HUES48 (cell line): Measurements from ENCODE around the gene TCHP.
"Not testable (repeated sequence)": the region's sequence is repeated elsewhere in the genome, so short reads cannot be mapped to it uniquely, and the experiment has no call there.

Source experiments
- H3K27ac ChIP-seq: one replicate; pipeline ENCODE4 v1.7.0; 2013; ENCODE audit warnings: low read depth, low read length, inconsistent platforms
- H3K27me3 ChIP-seq: 2 replicates; pipeline ENCODE4 v1.6.1; 2013; ENCODE audit warnings: mild to moderate bottlenecking, low read length; ENCODE audit not compliant: control insufficient read depth, insufficient read depth
- H3K36me3 ChIP-seq: 2 replicates; pipeline ENCODE4 v1.6.1; 2013; ENCODE audit warnings: low read length; ENCODE audit not compliant: control insufficient read depth, insufficient read depth
- H3K4me1 ChIP-seq: 2 replicates; pipeline ENCODE4 v1.6.1; 2013; ENCODE audit warnings: mild to moderate bottlenecking, low read length; ENCODE audit not compliant: control insufficient read depth, insufficient read depth
- H3K4me3 ChIP-seq: 2 replicates; pipeline ENCODE4 v1.5.1; 2013; ENCODE audit warnings: mild to moderate bottlenecking, low read depth, low read length
- H3K9ac ChIP-seq: 2 replicates; pipeline ENCODE4 v1.6.1; 2013; ENCODE audit warnings: mild to moderate bottlenecking, low read depth, low read length, moderate library complexity
- H3K9me3 ChIP-seq: 2 replicates; pipeline ENCODE4 v1.6.1; 2013; ENCODE audit warnings: low read length; ENCODE audit not compliant: control insufficient read depth, insufficient read depth

TCHP gene

GRCh38 chr12:109893261-109893995, 6.6 kb upstream of the TCHP start:
- no peak overlapping the region for H3K27ac ChIP-seq
- no peaks in the 10 kb centered on the region for H3K36me3 ChIP-seq

GRCh38 chr12:109894939-109895338, 5.1 kb upstream of the TCHP start:
- peaks cover 62% of the 10 kb centered on the region for H3K27me3 ChIP-seq
- no peaks in the 10 kb centered on the region for H3K36me3 ChIP-seq
- H3K9me3 ChIP-seq = no peaks in the 10 kb centered on the region
- no peaks in the 10 kb centered on the region for H3K4me1 ChIP-seq
- no peak overlapping the region for H3K27ac ChIP-seq
- H3K9ac ChIP-seq = no peak overlapping the region
- no peak overlapping the region for H3K4me3 ChIP-seq

More at GRCh38 chr12:109893261-109893995, 6.6 kb upstream of the TCHP start:
- H3K9me3 ChIP-seq = no peaks in the 10 kb centered on the region
- peaks cover 47% of the 10 kb centered on the region for H3K27me3 ChIP-seq
- no peak overlapping the region for H3K9ac ChIP-seq
- 0 out of 2 replicates have a peak, but pooled peaks cover 5% of the 10 kb centered on the region for H3K4me1 ChIP-seq
- H3K4me3 ChIP-seq = no peak overlapping the region

GRCh38 chr12:109896188-109896587, 3.9 kb upstream of the TCHP start:
- Histone ChIP-seq H3K27me3 (peaks cover 72% of the 10 kb centered on the region), H3K4me3 (no peak overlapping the region)

GRCh38 chr12:109897029-109897428, 3.0 kb upstream of the TCHP start:
- Histone ChIP-seq H3K27me3 (peaks cover 79% of the 10 kb centered on the region), H3K9ac (no peak overlapping the region), H3K36me3 (no peaks in the 10 kb centered on the region), H3K4me3 (no peak overlapping the region), H3K4me1 (peaks cover 15% of the 10 kb centered on the region), H3K9me3 (no peaks in the 10 kb centered on the region), H3K27ac (no peak overlapping the region)

More at GRCh38 chr12:109896188-109896587, 3.9 kb upstream of the TCHP start:
- no peaks in the 10 kb centered on the region for H3K36me3 ChIP-seq
- no peak overlapping the region for H3K27ac ChIP-seq
- no peaks in the 10 kb centered on the region for H3K9me3 ChIP-seq
- no peak overlapping the region for H3K9ac ChIP-seq
- H3K4me1 ChIP-seq = peaks cover 7% of the 10 kb centered on the region

- Histone ChIP-seq H3K27me3 (peaks cover 88% of the 10 kb centered on the region), H3K4me1 (peaks cover 15% of the 10 kb centered on the region)
- not testable (repeated sequence) for H3K27ac ChIP-seq, H3K9ac ChIP-seq, H3K9me3 ChIP-seq, H3K36me3 ChIP-seq, H3K4me3 ChIP-seq
These were observed 729 bp upstream of the TCHP start for GRCh38 chr12:109899345-109899744.

- peaks cover 95% of the 10 kb centered on the region for H3K27me3 ChIP-seq
- H3K4me1 ChIP-seq = peaks cover 15% of the 10 kb centered on the region
- 0 out of 2 replicates have a peak overlapping the region, but pooled peaks have one; percentile 13 for H3K9ac ChIP-seq
- H3K27ac ChIP-seq = peak overlapping the region; percentile 81
- peak overlapping the region; percentile 70 for H3K4me3 ChIP-seq
- H3K36me3 ChIP-seq = no peaks in the 10 kb centered on the region; the same call in 1 of the 2 replicates
- H3K9me3 ChIP-seq = no peaks in the 10 kb centered on the region
These were observed 892 bp downstream of the TCHP start for GRCh38 chr12:109900752-109901580.

- Histone ChIP-seq H3K27me3 (peaks cover 94% of the 10 kb centered on the region), H3K36me3 (no peaks in the 10 kb centered on the region; the same call in 1 of the 2 replicates), H3K9me3 (no peaks in the 10 kb centered on the region), H3K27ac (no peak overlapping the region), H3K4me3 (no peak overlapping the region), H3K4me1 (peaks cover 15% of the 10 kb centered on the region), H3K9ac (no peak overlapping the region)
These were observed 2.9 kb downstream of the TCHP start for GRCh38 chr12:109902891-109903418.

GRCh38 chr12:109905301-109905700, 5.2 kb downstream of the TCHP start:
- no peak overlapping the region for H3K27ac ChIP-seq
- peaks cover 6% of the 10 kb centered on the region; the same call in 1 of the 2 replicates for H3K36me3 ChIP-seq
- H3K4me1 ChIP-seq = peaks cover 15% of the 10 kb centered on the region
- no peak overlapping the region for H3K4me3 ChIP-seq
- H3K27me3 ChIP-seq = peaks cover 77% of the 10 kb centered on the region
- no peak overlapping the region for H3K9ac ChIP-seq
- no peaks in the 10 kb centered on the region for H3K9me3 ChIP-seq

- H3K4me1 ChIP-seq = no peaks in the 10 kb centered on the region
- H3K36me3 ChIP-seq = peaks cover 11% of the 10 kb centered on the region; the same call in 1 of the 2 replicates
- H3K4me3 ChIP-seq = no peak overlapping the region
- H3K27ac ChIP-seq = no peak overlapping the region
- no peak overlapping the region for H3K9ac ChIP-seq
- peaks cover 29% of the 10 kb centered on the region for H3K27me3 ChIP-seq
- no peaks in the 10 kb centered on the region for H3K9me3 ChIP-seq
These were observed 10.3 kb downstream of the TCHP start for GRCh38 chr12:109910254-109910968.

- Histone ChIP-seq H3K9me3 (no peaks in the 10 kb centered on the region), H3K27ac (no peak overlapping the region), H3K9ac (no peak overlapping the region), H3K4me1 (no peaks in the 10 kb centered on the region), H3K4me3 (no peak overlapping the region), H3K36me3 (peaks cover 11% of the 10 kb centered on the region; the same call in 1 of the 2 replicates), H3K27me3 (peaks cover 24% of the 10 kb centered on the region; the same call in 1 of the 2 replicates)
These were observed 10.9 kb downstream of the TCHP start for GRCh38 chr12:109910969-109911348.
